ENCODE data around the gene MUL1.

DNA sequence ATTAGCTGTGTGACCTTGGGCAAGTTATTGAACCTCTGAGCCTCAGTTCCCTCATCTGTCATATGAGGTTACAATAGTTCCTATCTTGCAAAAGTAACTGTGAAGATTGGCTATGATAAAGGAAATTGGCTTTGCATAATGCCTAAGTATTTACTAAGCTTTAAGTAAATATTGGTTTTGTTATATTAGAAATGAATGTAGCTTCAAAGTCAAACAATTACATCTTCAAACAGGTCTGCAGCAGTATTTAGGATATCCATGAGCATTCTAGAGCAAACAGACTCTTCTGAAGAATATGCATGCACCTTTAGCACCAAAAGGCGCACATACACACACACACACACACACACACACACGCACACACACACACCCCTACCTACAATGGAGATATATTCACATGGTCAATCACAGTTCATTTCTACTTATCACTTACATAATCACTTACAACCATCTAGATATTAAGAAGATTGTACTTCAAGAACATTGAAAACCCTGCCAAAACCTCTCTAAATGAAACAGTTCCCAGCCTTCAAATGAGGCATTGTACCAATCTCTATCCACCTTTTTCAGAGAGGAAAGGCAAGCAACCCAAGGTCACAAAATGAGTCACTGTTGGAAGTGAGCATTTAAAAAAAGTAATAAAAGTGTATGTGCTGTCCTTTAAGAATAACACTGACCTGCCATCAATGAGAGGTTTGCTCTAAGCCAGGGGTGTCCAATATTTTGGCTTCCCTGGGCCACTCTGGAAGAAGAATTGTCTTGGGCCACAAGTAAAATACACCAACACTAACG, 31.0 kb upstream of the MUL1 start:
- TF ChIP-seq REST (IDR thresholded peaks at IDR 0.05): no peak
- TF ChIP-seq, protein P1, sequence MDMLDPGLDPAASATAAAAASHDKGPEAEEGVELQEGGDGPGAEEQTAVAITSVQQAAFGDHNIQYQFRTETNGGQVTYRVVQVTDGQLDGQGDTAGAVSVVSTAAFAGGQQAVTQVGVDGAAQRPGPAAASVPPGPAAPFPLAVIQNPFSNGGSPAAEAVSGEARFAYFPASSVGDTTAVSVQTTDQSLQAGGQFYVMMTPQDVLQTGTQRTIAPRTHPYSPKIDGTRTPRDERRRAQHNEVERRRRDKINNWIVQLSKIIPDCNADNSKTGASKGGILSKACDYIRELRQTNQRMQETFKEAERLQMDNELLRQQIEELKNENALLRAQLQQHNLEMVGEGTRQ (IDR thresholded peaks at IDR 0.05): no peak
- TF ChIP-seq ELK1 (IDR thresholded peaks at IDR 0.05; ENCODE audit: low read depth, low read length): no peak

All from A549 (cell line).